ENCODE results near the gene SPTY2D1.

SPTY2D1 gene

GRCh38 chr11:18608376-18608775, 25.8 kb downstream of the SPTY2D1 start:
- TF ChIP-seq FOXP2 (optimal IDR thresholded peaks at IDR 0.05; ENCODE audit: borderline replicate concordance, extremely low read depth, extremely low read length, insufficient read depth): no peak
- no peak for TF ChIP-seq SIN3A (IDR thresholded peaks at IDR 0.05; ENCODE audit: borderline replicate concordance, insufficient read depth, low read length)
- TF ChIP-seq POLR2AphosphoS5 (IDR thresholded peaks at IDR 0.05; ENCODE audit: low read depth, low read length): no peak
- TF ChIP-seq, protein P1, sequence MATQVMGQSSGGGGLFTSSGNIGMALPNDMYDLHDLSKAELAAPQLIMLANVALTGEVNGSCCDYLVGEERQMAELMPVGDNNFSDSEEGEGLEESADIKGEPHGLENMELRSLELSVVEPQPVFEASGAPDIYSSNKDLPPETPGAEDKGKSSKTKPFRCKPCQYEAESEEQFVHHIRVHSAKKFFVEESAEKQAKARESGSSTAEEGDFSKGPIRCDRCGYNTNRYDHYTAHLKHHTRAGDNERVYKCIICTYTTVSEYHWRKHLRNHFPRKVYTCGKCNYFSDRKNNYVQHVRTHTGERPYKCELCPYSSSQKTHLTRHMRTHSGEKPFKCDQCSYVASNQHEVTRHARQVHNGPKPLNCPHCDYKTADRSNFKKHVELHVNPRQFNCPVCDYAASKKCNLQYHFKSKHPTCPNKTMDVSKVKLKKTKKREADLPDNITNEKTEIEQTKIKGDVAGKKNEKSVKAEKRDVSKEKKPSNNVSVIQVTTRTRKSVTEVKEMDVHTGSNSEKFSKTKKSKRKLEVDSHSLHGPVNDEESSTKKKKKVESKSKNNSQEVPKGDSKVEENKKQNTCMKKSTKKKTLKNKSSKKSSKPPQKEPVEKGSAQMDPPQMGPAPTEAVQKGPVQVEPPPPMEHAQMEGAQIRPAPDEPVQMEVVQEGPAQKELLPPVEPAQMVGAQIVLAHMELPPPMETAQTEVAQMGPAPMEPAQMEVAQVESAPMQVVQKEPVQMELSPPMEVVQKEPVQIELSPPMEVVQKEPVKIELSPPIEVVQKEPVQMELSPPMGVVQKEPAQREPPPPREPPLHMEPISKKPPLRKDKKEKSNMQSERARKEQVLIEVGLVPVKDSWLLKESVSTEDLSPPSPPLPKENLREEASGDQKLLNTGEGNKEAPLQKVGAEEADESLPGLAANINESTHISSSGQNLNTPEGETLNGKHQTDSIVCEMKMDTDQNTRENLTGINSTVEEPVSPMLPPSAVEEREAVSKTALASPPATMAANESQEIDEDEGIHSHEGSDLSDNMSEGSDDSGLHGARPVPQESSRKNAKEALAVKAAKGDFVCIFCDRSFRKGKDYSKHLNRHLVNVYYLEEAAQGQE (IDR thresholded peaks at IDR 0.05; ENCODE audit: insufficient read depth in 1 of 2, low read depth in 2 of 2, low read length in 2 of 2): no peak
- TF ChIP-seq TAF1 (IDR thresholded peaks at IDR 0.05; ENCODE audit: borderline replicate concordance, insufficient read depth, low read length): no peak

DNA sequence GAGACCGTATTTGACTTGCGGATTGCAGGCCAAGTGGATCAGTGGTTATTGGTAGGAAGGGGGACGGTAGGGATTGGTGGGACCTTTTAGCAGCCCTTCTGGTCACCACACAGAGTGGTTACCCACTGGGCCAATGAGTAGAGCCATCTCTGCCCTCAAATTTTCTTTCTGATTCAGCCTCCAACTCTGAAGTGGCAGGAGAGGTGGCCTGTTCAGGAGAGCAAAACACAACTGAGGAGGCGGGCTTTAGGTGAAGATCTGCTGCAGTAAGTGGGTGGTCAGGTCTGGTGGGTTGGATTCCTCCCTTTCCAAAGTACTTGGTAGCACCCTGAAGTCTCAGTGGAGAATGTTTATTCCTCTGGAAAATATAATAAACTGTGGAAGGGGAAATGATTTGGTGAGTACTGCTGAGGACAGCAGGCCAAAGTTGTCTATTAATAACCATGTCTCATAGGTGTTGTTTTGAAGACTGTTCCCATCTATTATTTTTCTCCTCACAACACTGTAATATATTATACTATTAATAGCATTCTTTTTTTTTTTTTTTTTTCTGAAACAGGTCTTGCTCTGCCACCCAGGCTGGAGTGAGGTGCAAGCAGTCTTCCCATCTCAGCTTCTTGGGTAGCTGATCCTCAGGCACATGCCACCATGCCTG, 33.1 kb downstream of the SPTY2D1 start:
- TF ChIP-seq, protein P1 (IDR thresholded peaks at IDR 0.05; ENCODE audit: insufficient read depth in 1 of 2, low read depth in 2 of 2, low read length in 2 of 2): no peak
- no peak for TF ChIP-seq SIN3A (IDR thresholded peaks at IDR 0.05; ENCODE audit: borderline replicate concordance, insufficient read depth, low read length)

GRCh38 chr11:18599739-18600230, 34.4 kb downstream of the SPTY2D1 start, which contains the start of gene MISFA:
MISFA (plus strand) TSS chr11:18599789; CDS start chr11:18599929, 140 bp downstream.
- TF ChIP-seq TAF1 (IDR thresholded peaks at IDR 0.05; ENCODE audit: borderline replicate concordance, insufficient read depth, low read length): no peak

GRCh38 chr11:18594999-18595749, 39.0 kb downstream of the SPTY2D1 start:
- TF ChIP-seq POLR2AphosphoS5 (IDR thresholded peaks at IDR 0.05; ENCODE audit: low read depth, low read length) (no peak), FOXP2 (optimal IDR thresholded peaks at IDR 0.05; ENCODE audit: borderline replicate concordance, extremely low read depth, extremely low read length, insufficient read depth) (no peak), TAF1 (IDR thresholded peaks at IDR 0.05; ENCODE audit: borderline replicate concordance, insufficient read depth, low read length) (no peak), SIN3A (IDR thresholded peaks at IDR 0.05; ENCODE audit: borderline replicate concordance, insufficient read depth, low read length) (no peak)
- TF ChIP-seq, protein P1 (IDR thresholded peaks at IDR 0.05; ENCODE audit: insufficient read depth in 1 of 2, low read depth in 2 of 2, low read length in 2 of 2): no peak

GRCh38 chr11:18590571-18590970, 43.6 kb downstream of the SPTY2D1 start:
- no peak for TF ChIP-seq FOXP2 (optimal IDR thresholded peaks at IDR 0.05; ENCODE audit: borderline replicate concordance, extremely low read depth, extremely low read length, insufficient read depth)
- no peak for TF ChIP-seq SIN3A (IDR thresholded peaks at IDR 0.05; ENCODE audit: borderline replicate concordance, insufficient read depth, low read length)
- TF ChIP-seq, protein P1 (IDR thresholded peaks at IDR 0.05; ENCODE audit: insufficient read depth in 1 of 2, low read depth in 2 of 2, low read length in 2 of 2): no peak
- TF ChIP-seq TAF1 (IDR thresholded peaks at IDR 0.05; ENCODE audit: borderline replicate concordance, insufficient read depth, low read length): no peak
- no peak for TF ChIP-seq POLR2AphosphoS5 (IDR thresholded peaks at IDR 0.05; ENCODE audit: low read depth, low read length)

All from PFSK-1 (cell line).